ENCODE measurements around the gene OR10K1.

- TF ChIP-seq POLR2A (IDR thresholded peaks at IDR 0.05) (no peak), CTCF (IDR thresholded peaks at IDR 0.05) (no peak)
These were observed 34.7 kb downstream of the OR10K1 start for GRCh38 chr1:158496374-158496773.
